Hepatic stellate cell (primary cell): ENCODE measurements around the gene ZNF628.
"Not testable (repeated sequence)": the region's sequence is repeated elsewhere in the genome, so short reads cannot be mapped to it uniquely, and the experiment has no call there.

Experiments used
- DNase-seq: peaks from one replicate; pipeline ENCODE4 v3.0.0; 2011; ENCODE audit warnings: low spot score

The ZNF628 gene

DNA sequence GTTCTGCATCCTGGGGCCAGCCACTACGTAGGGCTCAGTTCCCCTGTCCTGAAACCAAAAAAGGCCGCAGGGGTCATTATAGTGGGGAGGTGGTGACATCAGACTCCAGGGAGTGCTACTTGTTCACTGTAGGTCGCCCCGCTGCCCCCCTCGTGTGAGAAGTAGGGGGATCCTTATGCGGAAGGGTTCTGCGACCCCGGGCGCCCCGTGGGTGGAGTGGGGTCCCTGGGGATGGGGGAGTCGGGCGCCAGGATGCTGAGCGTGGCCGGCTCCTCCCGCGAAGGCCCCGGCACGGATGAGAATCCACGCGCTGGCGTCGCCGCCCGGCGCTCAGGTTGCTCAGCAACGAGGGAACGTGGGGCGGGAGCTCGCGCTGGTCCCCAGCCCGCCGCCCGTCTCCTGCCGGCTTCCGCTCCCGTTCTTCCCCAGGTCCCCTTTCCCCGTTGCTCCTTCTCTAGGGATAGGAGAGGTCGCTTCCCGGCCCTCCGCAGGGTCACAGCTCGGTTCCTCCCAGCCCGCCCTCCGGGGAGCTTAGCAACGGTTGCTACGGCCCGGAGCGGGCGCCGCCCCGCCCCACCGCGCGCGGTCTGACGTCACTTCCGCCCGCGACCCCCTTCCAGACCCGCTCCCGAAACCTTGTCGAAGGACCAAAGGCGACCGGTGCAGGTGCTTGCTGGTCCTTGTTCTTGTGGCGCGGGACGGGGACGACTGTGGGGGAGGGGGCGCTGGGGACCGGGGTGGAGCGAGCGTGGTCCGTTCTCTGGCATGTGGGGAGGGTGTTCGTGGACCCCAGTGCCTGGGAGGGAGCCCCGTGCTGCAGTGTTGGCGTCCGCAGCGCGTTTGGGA, 8.4 kb downstream of the ZNF628 start, which contains the start of gene NAT14:
Gene NAT14 (plus strand): TSS at position 596 of the 846 bp plus-strand sequence. CDS start 521 bp downstream, outside the sequence.
- peak; percentile 89 for DNase-seq

DNA sequence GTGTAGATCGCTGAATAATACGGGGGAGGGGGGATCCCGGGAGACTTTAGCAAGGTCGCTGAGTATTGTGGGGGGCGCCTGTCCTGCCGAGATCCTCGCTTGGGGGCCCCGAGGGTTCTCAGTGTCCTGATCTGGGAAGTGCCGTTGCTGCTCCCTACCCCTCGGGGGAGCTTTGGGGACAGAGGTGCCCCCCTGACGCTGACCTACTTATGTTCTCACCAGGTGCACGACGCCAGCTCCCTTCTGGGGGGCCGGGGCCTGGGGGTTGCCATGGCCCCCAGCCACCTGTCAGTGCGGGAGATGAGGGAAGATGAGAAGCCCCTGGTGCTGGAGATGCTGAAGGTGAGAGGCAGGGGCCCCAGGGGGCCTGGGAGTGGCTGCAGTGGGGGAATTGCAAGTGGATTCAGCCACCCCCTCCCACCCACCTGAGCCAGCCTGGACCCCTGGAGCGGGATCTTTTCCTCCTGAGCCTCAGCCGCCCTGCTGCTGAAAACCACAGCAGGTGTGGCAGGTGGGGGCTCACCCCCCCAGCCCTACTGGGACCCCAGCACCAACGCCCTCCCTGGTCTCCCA, 9.1 kb downstream of the ZNF628 start:
- no peak for DNase-seq

DNA sequence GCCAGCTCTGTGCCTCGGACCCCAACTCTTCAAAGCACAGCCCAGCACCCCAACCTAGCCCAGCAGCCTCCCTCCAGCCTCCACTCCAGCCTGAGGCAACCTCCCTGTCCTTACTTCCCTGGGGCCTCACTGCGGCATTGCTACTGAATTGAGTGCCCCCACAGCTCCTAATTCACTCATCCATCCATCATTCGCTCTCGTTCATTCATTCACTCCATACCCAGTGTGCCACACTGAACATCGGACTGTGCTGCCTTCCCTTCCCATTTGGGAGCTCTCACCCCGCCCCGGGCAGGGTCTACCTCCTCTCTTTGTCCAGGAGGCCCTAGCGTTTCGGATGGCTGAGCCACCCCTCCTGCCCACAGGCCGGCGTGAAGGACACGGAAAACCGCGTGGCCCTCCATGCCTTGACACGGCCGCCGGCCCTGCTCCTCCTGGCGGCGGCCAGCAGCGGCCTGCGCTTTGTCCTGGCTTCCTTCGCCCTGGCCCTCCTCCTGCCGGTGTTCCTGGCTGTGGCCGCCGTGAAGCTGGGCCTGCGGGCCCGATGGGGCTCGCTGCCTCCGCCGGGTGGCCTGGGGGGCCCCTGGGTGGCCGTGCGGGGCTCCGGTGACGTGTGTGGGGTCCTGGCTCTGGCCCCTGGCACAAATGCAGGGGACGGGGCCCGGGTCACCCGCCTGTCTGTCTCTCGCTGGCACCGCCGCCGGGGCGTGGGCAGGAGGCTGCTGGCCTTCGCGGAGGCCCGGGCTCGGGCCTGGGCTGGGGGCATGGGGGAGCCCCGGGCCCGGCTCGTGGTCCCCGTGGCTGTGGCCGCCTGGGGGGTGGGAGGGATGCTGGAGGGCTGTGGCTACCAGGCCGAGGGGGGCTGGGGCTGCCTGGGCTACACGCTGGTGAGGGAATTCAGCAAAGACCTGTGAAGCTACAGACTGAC, 9.9 kb downstream of the ZNF628 start:
- DNase-seq: no peak

DNA sequence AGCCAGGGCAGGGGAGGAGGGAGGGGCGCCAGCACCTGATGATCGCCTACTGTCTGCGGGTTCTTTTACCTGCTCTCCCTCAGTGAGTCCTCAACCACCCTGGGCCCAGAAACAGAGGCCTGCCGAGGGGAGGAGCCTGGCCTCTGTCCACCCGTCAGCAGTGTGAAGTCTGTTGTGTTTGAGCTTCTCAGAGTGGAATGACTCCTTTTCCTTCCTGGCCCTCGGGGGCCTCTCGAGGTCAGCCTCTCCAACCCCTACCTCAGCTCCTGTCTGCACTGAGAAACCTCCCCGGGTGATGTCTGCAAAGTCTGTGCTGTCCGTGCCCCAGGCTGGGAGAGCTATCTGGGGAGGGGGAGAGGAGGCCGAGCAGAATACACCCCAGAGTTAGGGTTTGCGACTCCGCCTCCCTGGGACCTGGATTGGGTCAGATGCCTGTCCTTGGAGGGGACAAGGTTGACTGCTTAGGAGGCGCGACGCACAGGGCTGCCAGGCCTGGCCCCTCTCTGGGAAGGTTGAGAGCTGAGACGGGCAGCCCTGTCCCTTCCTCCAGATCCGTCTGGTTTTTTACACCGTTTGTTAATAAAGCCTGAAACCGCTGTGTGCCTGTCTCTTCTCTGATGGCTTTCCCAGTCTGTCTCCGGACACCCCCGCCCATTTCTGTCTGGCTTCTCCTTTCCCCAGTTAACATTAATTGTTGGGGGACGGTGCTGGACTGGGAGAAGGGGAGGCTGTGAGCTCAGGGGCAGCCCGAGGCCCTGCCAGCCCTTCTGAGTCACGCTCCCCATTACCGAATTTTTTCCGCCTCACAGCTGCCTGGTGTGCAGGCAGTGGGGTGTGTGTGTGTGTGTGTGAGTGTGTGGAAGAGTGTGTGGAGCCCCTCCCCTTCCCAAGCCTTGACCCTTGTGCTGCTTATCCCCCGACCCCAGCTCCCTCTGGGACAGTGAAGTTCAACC, 10.8 kb downstream of the ZNF628 start:
- DNase-seq: peak; percentile 96

DNA sequence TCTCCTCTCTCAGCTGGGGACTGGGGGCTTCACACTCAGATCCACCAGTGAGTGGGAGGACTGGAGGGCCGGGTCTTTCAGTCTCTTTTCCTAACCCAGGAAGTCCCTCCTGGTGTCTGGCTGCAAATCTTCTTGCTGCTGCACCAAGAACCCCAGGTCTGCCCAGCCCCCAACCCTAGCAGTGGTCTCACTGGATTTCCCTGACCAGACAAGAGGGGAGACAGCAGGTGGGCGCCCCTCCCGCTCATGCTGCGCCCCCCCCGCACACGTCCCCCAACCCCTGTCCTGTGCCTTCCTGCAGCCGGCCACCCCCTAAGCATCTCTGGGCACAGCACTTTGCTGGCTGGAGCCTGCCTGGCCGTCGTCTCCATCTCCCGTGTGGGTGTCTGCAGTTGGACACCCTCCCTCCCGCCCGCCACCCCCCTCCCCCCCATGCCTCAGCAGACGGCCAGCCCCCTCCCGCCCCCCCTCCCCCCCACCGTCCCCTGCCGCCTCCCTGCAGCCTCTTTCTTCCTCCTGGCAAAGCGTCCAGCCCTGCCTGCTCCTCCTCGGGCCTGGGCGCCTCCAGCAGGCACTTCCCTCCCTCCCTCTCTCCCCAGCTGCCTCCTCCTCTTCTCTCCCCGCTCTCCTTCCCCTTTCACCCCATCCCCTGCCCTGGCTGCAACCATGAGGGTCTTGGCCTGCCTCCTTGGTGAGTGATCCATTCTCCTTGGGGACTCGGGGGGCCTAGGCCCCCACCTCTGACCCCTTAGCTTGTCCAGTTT, 11.7 kb downstream of the ZNF628 start, which contains the start of gene SSC5D:
Gene SSC5D (plus strand): TSS at position 513 of the 764 bp plus-strand sequence. CDS start 154 bp downstream, at position 667.
- peak; percentile 69 for DNase-seq

DNA sequence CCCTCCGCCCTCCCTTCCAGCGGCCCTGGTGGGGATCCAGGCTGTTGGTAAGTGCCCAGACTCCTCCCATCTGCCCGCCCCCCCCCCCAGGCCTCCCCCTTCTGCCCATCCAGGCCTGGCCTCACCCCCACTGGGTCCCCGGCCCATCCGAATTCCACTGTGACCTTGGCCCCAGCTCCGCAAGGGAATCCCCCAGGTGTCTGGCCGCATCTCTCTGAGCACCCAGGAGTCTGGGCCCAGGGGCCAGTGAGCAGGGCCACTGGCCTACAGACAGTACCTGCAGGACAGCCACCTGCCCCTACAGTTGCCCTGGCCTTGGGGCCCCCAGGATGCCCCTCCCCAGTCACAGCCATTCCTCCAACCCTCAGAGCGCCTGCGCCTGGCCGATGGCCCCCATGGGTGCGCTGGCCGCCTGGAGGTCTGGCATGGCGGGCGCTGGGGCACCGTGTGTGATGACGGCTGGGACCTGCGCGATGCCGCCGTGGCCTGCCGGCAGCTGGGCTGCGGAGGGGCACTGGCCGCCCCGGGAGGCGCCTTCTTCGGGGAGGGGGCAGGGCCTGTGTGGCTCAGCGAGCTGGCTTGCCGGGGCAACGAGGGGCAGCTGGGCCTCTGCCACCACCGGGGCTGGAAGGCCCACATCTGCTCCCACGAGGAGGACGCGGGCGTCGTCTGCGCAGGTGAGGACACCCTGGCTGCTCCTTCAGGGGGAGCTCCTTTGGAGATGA, 12.7 kb downstream of the ZNF628 start:
- no peak for DNase-seq

DNA sequence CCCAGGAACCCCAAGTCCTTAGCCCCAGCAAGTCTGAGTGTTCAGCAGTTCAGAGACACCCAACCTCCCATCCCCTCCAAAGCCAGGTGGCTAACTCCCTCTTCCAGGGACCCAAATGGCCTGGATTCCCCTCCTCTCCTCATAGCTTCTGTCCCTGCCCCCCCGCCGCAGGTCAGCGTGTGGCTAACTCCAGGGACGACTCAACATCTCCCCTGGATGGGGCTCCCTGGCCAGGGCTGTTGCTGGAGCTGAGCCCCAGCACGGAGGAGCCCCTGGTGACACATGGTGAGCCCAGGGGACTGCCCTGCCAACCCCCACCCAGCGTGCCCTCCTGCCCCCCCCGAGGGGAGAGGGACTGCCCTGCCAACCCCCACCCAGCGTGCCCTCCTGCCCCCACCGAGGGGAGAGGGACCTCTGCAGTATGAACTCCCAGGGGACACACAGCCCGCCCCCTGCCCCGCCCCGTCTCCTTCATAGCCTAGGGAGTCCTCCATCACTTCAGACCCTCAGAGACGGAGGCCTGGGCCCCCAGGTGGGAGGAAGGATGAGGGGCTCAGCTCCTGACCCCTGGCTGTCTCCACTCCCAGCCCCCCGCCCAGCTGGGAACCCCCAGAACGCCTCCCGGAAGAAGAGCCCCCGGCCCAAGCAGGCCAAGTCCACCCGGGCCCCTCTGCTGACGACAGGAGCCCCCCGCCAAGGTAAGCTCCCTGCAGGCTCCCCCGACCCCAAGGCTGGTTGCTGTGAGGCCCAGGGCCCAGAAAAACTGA, 13.5 kb downstream of the ZNF628 start:
- DNase-seq: no peak

DNA sequence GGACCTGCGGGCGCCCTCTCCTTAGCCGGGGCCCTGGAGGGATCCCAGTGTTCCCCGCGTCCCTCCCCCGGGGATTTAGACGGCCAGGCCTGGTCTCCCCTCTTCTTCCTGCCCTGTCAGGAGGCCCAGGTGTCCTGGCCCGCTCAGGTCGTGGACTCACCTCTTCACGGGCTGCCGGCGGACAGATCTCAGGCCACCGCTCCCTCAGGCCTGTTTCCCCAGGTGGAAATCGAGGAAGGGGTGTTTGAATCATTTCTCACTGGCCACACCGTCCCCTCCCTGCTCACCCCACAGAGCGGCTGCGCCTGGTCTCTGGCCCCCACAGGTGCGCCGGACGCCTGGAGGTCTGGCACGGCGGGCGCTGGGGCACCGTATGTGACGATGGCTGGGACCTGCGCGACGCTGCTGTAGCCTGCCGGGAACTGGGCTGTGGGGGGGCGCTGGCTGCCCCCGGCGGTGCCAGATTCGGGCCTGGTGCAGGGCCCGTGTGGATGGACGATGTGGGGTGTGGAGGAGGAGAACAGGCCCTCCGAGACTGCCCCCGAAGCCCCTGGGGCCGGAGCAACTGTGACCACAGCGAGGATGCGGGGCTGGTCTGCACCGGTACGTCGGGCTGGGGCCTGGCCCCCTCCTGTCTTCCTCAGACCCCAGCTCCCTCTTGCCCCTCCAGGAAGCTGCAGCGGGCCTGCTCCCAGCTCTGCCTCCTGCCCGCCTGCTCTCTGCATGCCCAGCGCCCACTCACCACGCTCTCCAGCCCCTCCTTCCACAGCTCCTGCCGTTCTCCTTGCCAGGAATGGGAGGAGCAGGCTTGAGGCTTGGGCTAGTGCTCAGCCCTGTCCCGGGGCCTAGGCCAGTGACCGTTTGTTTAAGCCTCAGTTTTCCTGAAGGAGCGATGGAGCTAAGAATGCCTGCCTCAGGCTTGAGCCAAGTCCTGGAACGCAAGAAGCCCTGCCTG, 14.3 kb downstream of the ZNF628 start:
- no peak for DNase-seq

DNA sequence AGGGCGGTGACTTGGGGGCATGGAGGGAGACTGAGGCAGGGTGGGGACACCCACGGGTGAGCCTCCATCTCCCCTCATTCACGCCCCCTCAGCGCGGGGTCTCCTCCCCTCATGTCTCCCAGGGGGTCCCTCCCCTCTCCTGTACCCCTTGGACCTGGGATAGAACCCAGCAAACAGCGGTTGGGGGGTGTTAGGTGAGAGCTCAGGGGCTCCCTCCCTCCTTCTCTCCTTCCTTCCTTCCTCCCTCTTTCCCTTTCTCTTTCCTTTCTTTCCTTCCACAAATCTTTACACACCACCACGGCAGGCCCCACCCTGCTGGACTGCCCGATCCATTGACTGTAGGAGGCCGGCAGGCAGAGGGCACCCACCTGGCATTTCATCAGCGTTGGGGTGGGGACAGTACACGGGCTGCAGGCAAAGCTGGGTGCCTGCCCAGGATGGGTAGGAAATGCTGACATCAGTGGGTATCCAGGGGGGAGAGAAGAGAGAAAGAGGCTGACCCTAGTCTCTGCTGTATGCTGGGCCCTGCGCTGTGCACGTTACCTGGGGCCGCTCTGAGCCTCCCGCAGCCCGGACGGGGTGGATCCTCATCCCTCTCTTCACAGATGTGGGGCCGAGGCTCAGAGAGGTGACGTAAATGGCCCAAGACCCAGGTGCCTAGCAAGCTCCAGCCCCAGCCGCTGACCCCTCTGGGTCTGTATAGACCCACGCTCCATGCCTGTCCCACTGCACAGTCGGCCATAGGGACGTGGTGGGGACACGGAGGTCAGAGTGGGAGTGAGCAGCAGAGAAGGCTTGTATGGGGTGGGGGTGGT, 15.3 kb downstream of the ZNF628 start:
- no peak for DNase-seq

DNA sequence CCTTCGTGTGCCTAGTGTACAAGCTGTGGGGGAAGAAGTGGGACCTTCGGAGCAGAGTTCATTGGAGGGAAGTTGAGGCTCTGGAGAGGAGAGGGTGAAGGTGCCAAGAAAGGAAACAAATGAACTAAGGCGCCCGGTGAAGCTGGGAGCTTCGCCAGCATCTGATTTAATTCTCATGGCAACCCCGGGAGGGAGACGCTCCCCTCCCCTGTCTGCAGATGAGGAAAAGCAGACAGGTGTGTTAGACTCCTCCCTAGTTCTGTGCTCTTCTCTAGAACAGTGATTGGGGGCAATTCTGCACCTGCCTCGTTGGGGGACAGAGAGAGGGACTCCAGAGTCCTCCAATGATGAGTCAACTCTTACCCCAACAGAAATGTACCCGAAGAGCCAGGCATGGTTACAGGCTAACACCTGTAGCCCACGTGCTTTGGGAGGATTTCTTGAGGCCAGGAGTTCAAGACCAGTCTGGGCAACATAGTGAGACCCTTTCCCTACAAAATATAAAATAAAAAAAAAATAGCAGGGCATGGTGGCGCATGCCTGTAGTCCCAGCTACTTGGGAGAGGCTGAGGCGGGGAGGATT, 16.0 kb downstream of the ZNF628 start:
- no peak for DNase-seq

DNA sequence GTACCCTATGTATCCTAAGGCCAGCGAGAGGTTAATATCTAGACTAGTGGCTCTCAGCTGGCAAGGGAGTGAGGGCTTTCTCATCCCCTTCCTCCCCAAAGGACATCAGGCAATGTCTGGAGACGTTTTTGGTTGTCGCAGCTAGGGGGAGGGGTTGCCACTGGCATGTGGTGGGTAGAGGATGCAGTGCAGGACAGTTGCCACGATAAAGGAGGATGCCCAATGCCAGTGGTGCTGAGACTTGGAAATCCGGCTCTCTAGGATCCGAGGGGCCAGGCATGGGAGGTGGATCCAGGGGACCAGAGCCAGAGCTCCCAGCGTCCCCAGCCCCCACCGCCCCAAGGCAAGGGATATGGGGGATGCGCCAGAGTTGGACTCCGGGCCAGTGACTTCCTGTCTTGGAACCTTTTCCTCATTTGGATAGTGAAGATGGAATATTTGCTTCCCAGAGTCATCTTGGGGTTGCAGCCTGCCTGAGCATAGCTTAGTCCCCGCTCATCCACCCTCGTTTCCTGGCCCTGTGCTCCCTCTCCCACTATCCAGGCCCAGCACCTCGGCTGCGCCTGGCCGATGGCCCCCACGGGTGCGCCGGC, 16.7 kb downstream of the ZNF628 start:
- DNase-seq: peak; percentile 55

DNA sequence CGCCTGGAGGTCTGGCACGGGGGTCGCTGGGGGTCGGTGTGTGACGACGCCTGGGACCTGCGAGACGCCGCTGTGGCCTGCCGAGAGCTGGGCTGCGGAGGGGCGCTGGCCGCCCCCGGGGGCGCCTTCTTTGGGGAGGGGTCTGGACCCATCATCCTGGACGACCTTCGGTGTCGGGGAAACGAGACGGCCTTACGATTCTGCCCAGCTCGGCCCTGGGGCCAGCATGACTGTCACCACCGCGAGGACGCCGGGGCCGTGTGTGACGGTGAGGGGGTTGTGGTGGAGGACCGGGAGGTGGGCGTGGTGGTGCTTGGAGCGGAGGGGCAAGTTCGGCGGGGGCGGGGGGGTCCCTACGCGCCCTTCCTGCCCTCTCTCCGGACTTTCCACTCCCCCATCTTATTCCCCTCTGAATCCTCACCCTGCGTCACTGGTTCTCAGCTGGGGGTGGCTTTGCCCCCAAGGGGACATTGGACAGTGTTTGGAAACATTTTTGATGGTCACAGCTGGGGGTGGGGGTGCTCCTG, 17.3 kb downstream of the ZNF628 start:
- peak; percentile 44 for DNase-seq

DNA sequence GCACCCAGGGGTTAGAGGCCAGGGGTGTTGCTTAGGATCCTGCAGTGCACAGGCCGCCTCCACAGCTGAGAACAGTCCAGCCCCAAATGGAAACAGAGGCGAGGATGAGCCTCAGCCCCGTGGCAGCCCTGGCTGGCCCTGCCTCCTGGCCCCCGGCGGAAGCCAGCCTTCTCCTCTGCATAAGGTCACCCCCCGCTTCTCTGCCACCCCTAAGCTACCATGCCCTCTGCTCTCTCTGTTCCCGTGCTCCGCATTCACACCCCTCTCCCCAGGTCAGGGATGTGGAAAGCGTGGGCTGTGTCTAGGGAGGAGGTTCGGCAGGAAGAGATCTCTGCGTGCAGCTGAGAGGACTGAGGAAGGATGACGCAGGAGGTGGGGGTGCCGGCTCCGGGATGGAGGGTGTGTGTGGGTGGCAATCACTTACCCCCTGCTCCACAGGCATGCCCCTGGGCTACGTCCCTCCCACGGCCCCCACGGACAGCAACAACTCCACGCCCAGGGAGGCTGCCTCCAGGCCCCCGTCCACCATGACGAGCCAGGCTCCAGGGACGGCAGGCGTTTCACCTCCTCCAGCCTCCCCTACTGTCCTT, 17.9 kb downstream of the ZNF628 start:
- DNase-seq: peak; percentile 96

DNA sequence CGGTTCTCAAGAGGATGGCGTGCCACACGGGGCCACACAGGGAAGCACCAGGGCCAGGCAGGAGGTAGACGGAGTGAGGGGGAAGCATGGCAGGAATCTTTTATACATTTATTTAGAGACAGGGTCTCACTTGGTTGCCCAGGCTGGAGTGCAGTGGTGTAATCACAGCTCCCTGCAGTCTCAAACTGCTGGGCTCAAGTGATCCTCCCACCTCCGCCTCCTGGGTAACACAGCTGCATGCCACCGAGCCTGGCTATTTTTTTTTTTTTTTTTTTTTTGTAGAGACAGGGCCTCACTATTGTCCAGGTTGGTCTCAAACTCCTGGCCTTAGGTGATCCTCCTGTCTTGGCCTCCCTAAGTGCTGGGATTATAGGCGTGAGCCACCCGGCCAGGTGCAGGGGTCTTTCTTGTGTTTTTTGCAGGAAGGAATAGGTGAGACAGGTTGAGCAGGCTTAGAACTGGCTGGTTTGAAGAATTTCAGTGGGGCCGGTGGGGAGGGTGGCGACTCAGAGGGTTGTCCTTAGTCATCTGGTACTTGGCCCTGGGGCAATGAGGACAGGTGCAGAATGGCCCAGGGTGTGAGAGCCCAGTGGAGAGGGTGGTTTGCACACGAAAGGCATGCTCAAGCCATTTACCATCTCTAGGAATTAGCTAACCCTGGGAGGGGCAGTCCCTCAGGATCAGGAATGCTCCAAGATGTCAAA, 19.4 kb downstream of the ZNF628 start:
- no peak for DNase-seq

DNA sequence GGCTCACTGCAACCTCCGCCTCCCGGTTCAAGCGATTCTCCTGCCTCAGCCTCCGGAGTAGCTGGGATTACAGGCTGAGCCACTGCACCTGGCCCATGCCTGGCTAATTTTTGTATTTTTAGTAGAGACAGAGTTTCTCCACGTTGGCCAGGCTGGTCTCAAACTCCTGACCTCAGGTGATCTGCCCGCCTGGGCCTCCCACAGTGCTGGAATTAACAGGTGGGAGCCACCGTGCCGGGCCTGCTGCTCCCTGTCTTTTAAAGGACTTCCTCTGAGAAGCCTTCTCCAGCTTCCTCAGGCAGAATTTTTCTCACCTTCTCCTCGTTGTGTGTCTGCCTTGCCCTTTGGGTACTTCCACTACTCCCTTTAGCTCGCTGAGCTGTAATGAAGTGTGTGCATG, 20.4 kb downstream of the ZNF628 start:
- DNase-seq: not testable (repeated sequence)
